HG03139 (cell line): Measurements from ENCODE around the gene INTS2.
"Not testable (repeated sequence)": the region's sequence is repeated elsewhere in the genome, so short reads cannot be mapped to it uniquely, and the experiment has no call there.

Experiments
- ATAC-seq: cut with Tn5 transposase; IDR thresholded peaks from one replicate; pipeline ENCODE4 v1.9.1; 2021; ENCODE audit not compliant: unreplicated experiment

Gene INTS2

DNA sequence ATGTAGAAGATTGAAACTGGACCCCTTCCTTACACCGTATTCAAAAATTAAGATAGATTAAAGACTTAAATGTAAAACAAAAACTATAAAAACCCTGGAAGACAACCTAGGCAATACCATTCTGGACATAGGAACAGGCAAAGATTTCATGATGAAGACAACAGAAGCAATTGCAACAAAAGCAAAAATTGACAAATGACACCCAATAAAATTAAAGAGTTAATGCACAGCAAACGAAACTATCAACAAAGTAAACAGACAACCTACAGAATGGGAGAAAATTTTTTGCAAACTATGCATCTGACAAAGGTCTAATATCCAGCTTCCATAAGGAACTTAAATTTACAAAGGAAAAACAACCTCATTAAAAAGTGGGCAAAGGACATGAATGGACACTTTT is 101.6 kb downstream of the INTS2 start:
- not testable (repeated sequence) for ATAC-seq

DNA sequence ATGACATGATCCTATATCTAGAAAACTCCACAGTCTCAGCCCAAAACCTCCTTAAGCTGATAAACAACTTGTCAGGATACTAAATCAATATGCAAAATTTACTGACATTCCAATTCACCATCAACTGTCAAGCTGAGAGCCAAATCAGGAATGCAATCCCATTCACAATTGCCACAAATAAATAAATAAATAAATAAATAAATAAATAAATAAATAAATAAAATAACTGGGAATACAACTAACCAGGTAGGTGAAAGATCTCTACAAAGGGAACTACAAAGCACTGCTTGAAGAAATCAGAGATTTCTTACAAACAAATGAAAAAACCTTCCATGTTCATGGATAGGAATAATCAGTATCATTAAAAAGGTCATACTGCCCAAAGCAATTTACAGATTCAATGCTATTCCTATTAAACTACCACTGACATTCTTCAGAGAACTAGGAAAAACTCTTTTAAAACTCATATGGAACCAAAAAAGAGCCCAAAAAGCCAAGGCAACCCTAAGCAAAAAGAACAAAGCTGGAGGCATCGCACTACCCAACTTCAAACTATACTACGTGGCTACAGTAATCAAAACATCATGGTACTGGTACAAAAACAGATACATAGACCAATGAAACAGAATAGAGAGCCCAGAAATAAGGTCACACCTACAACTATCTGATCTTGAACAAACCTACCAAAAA is 102.2 kb downstream of the INTS2 start:
- ATAC-seq, result no peak

DNA sequence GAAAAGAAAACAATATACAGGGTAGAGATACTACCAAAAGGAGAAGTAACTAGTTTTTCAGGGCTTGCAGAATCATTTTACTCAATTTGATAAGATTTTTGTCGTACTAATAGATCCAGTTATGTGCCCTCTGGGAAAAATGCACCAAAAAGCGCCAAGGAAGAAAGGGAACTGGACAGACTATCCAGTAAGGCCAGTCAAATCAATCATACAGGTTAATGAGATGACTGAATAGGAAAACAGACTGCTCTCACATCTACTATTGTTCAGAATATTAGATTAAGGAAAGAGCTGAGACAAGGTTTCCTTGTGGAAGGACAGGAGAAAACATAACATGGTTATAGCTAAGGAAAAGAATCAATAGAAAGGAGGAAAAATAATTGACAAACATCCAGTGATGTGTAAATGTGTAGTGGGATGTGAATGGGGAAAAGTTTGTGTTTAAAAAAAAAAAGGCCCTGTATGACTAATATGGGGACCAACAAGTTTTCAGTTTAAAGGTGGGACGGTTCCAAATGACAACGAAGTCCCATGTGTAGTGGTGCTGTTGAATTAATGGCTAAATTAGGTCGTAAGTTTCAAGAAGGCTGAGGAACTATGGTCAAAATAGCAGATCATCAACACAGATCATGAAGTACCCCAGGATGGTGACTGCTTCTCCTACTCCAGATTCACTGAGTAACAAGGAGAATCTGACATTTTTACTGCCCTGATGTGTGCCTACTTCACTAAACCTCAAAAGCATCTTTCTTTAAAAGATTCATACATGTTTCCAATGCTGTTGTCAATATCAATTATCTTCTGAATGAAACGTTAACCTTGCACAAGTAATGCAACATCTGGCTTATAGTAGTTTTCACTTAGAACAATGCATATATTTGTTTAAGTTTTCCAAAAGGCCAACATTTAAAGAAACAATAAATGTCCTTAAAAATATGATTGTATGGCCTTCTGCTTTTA is 105.2 kb downstream of the INTS2 start:
- no peak for ATAC-seq

DNA sequence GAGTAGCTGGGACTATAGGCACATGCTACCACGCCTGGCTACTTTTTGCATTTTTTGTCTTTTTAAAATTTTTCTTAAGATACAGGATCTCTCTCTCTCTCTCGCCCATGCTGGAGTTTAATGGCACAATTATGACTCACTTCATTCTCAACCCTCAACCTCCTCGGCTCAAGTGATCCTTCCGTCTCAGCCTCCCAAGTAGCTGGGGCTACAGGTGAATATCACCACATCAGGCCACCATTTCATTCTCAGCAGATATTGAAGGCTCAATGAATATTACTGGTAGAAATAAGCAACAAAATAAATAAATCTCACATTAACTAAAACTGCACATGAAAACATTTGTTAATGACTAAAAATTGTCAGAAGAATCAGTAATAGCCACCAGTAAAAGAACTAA is 106.1 kb downstream of the INTS2 start:
- no peak for ATAC-seq

DNA sequence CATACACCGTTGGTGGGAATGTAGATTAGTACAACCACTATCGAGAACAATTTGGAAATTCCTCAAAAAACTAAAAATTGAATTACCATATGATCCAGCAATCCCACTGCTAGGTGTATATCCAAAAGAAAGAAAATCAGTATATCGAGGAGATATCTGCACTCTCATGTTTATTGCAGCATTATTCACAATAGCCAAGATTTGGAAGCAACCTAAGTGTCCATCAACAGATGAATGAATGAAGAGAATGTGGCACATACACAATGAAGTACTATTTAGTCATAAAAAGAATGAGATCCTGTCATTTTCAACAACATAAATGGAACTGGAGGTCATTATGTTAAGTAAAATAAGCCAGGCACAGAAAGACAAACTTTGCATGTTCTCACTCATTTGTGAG is 108.5 kb downstream of the INTS2 start:
- ATAC-seq, result not testable (repeated sequence)

DNA sequence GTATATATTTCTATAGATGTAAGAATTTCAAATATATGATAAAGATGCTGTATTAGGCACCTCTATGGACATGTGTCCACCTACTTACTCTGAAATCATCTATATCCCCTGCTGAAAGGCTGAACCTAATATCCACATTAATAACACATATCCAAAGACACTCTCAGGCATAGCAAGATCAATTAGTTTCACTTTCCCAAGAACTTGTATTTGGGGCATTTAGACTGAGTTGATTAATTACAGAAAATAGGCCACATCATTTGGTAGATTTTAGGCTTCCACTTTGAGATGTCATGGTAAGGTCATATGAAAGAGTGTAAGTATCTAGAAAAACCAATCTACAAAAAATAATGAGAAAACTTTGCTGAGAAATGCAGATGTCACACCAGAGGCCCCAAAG is 109.6 kb downstream of the INTS2 start:
- no peak for ATAC-seq

DNA sequence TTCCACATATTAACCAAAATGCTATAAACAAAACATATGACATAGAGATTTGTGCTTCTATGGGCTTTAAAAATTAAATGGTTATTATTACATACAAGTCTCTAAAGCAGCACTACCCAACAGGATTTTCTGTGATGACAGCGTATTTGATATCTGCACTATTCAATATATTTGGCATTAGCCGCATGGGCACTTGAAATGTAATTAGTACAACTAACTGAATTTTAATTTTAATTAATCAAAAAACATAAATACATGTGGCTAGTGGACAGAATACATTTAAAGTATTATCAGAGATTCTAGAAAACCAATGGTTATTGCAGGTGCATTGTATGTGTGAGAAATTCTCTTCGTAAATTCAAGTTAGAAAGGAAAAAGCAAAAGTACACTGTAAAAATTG is 110.3 kb downstream of the INTS2 start:
- ATAC-seq, result no peak

DNA sequence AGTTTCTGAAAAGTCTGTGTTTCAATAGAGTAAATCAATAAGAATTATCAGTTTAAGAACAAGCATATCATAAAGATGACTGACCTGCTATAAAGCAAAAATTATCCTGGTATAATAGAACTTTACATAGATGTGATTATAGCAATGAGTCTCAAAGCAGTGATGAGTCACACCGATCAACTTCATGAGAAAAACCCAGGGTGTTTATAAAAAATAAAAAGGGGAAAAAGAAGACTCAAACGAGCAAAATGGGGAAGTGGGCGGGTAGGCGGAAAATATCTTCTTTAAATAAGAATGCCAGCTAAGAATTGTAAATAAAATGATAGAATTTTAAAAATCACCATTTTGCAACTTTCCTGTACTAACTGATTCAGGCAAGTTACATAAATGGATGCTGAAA is 111.2 kb downstream of the INTS2 start:
- ATAC-seq, result no peak

DNA sequence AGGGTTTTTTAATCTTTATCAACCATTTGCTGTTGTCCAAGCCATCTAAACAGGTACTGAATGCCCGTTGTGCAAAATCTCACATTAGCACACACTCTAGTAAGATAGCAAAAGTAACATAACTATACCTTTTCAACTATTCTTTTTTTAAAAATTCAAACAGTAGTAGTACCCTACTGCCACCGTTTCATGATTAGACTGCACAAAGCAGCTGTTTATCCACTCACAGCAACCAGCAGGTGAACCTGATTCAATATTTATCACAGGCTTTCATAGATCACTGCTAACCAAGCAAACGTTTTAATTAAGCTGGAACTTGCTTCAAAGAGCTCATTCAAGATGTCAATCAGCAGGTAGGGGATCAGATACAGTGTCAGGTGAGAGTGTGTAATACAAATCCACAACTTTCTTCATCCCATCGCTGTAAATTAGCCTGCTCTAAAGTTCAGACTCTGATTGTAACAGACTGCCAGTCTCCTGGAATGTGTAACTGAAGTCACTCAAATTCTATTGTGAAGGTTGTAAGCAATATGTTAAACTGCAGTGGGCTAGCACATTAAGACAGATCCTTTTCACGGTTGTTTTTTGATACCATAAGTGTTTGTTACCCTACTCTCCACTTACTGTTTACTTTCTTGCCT is 111.8 kb downstream of the INTS2 start:
- no peak for ATAC-seq
